CD14-positive monocyte (primary cell): ENCODE measurements around the gene PLSCR4. TPM values are rescaled to one million over a fixed set of nuclear protein-coding genes. Genes with fewer than 3 reads are reported as not detected.
"Not testable (repeated sequence)": the region's sequence is repeated elsewhere in the genome, so short reads cannot be mapped to it uniquely, and the experiment has no call there.

Experiments
- DNase-seq, 3 donors: peaks; one replicate each; pipeline ENCODE4 v3.0.0-alpha.2; 2011 to 2022
- H2AFZ ChIP-seq: 2 replicates; pipeline ENCODE4 v1.6.0; 2012; ENCODE audit warnings: mild to moderate bottlenecking, low read depth, low read length, inconsistent platforms; ENCODE audit not compliant: insufficient read depth, poor library complexity, severe bottlenecking
- H3K27ac ChIP-seq, 2 donors: 1 replicate in 1 of 2; 2 replicates in 1 of 2; pipeline ENCODE4 v1.5.1; 2012 to 2013; ENCODE audit warnings: low read length in 2 of 2, control low read depth in 1 of 2, inconsistent platforms in 1 of 2, low read depth in 1 of 2, mild to moderate bottlenecking in 1 of 2
- H3K27me3 ChIP-seq, 2 donors: one replicate each; pipeline versions ENCODE4 v1.6.0 to v1.6.1; 2011 to 2013; ENCODE audit warnings: low read length in 2 of 2; ENCODE audit not compliant: control insufficient read depth in 2 of 2, insufficient read depth in 2 of 2
- H3K36me3 ChIP-seq, 2 donors: replicated peaks in 1 of 2; 1 replicate in 1 of 2; 2 replicates in 1 of 2; pipeline versions ENCODE4 v1.5.1 to v1.6.1; 2012 to 2013; ENCODE audit warnings: low read length in 2 of 2, control low read depth in 1 of 2, inconsistent platforms in 1 of 2, mild to moderate bottlenecking in 1 of 2; ENCODE audit not compliant: insufficient read depth in 2 of 2, control insufficient read depth in 1 of 2
- H3K4me1 ChIP-seq, 2 donors: 1 replicate in 1 of 2; 2 replicates in 1 of 2; pipeline versions ENCODE4 v1.5.1 to v1.6.1; 2012 to 2013; ENCODE audit warnings: low read length in 2 of 2, control low read depth in 1 of 2, inconsistent platforms in 1 of 2, mild to moderate bottlenecking in 1 of 2, moderate library complexity in 1 of 2; ENCODE audit not compliant: insufficient read depth in 2 of 2, control insufficient read depth in 1 of 2
- H3K4me2 ChIP-seq: replicated peaks from 2 replicates; pipeline ENCODE3; 2012; ENCODE audit warnings: low read length, moderate library complexity, mild to moderate bottlenecking; ENCODE audit not compliant: poor library complexity, severe bottlenecking; ENCODE audit errors: extremely low read depth
- H3K4me3 ChIP-seq, 3 experiments: fragments of 200-600 bp in 1 of 3; sonication (generic) in 1 of 3; replicated peaks in 1 of 3; 1 replicate in 2 of 3; 2 replicates in 1 of 3; pipeline ENCODE4 v1.5.1; 2011 to 2013; ENCODE audit warnings: low read length in 3 of 3, mild to moderate bottlenecking in 3 of 3, control low read depth in 2 of 3, low read depth in 2 of 3, inconsistent platforms in 1 of 3, moderate library complexity in 1 of 3
- H3K79me2 ChIP-seq: 2 replicates; pipeline ENCODE4 v1.6.0; 2012; ENCODE audit warnings: mild to moderate bottlenecking, control low read depth, inconsistent platforms, low read length, moderate library complexity; ENCODE audit not compliant: insufficient read depth
- H3K9ac ChIP-seq: 2 replicates; pipeline ENCODE4 v1.6.0; 2017; ENCODE audit warnings: low read length, mild to moderate bottlenecking; ENCODE audit not compliant: insufficient read depth, poor library complexity, severe bottlenecking
- H3K9me3 ChIP-seq, 2 donors: replicated peaks in 1 of 2; 1 replicate in 1 of 2; 2 replicates in 1 of 2; pipeline versions ENCODE4 v1.5.1 to v1.6.1; 2012 to 2013; ENCODE audit warnings: low read length in 2 of 2, control low read depth in 1 of 2; ENCODE audit not compliant: control insufficient read depth in 1 of 2, insufficient read depth in 1 of 2
- H4K20me1 ChIP-seq: 2 replicates; pipeline ENCODE4 v1.6.0; 2012; ENCODE audit warnings: mild to moderate bottlenecking, low read length, control low read depth, moderate library complexity; ENCODE audit not compliant: insufficient read depth
- H3K27ac Mint-ChIP-seq, 7 donors: one replicate each; pipeline ENCODE4 v1.8.0; 2020; ENCODE audit warnings: mild to moderate bottlenecking in 7 of 7, mixed read lengths in 7 of 7, moderate library complexity in 6 of 7, inconsistent platforms in 2 of 7
- H3K27me3 Mint-ChIP-seq, 3 donors: one replicate each; pipeline ENCODE4 v1.8.0; 2021 to 2022; ENCODE audit warnings: low read depth in 3 of 3, mild to moderate bottlenecking in 3 of 3, mixed read lengths in 3 of 3, moderate library complexity in 3 of 3, inconsistent platforms in 1 of 3
- H3K36me3 Mint-ChIP-seq, 2 donors: one replicate each; pipeline ENCODE4 v1.8.0; 2020; ENCODE audit warnings: mixed read lengths in 2 of 2, inconsistent platforms in 1 of 2, mild to moderate bottlenecking in 1 of 2
- H3K4me1 Mint-ChIP-seq: one replicate; pipeline ENCODE4 v1.8.0; 2020; ENCODE audit warnings: mild to moderate bottlenecking, mixed read lengths
- H3K4me3 Mint-ChIP-seq, 2 donors: one replicate each; pipeline ENCODE4 v1.8.0; 2020; ENCODE audit warnings: mild to moderate bottlenecking in 2 of 2, mixed read lengths in 2 of 2, moderate library complexity in 1 of 2
- H3K9me3 Mint-ChIP-seq, 7 donors: one replicate each; pipeline ENCODE4 v1.8.0; 2020 to 2022; ENCODE audit warnings: mixed read lengths in 7 of 7, mild to moderate bottlenecking in 6 of 7, moderate library complexity in 6 of 7, inconsistent platforms in 2 of 7
- WGBS: methylation state at CpG from one replicate; pipeline ENCODE4 v1.1.5; 2013; ENCODE audit warnings: missing lambda C conversion rate; ENCODE audit not compliant: insufficient coverage; 5-methylcytosine and 5-hydroxymethylcytosine counted together
- intact Hi-C, 2 donors: fragments of 100-400 bp; cut with micrococcal nuclease; formaldehyde crosslinking; loops; one replicate each; pipeline versions ENCODE4 v1.15.0 to v1.15.1; 2023
- polyA plus RNA-seq, 3 donors: library from polyadenylated mRNA; depleted of rRNA in 1 of 3; unstranded in 2 of 3; stranded (reverse) in 1 of 3; fragments of 300-500 nt in 2 of 3; fragments of >200 nt in 1 of 3; fragmentation: Illumina TruSeq in 2 of 3; gene quantifications; 1 replicate in 2 of 3; 2 replicates in 1 of 3; pipeline ENCODE4 v1.2.3, GENCODE V29; 2012 to 2021
- TF ChIP-seq, protein P1 (sequence below): fragments of 200-600 bp; IDR thresholded peaks from one replicate; pipeline ENCODE4 v1.8.0; 2022; ENCODE audit warnings: antibody characterized with exemption, mild to moderate bottlenecking

PLSCR4 gene
- polyA plus RNA-seq, 3 donors, result 0.05 TPM; not detected in 2

- intact Hi-C loops, result loop anchor here in 1 of 2 donors (10.0 kb wide), 1 partner anchor 357 kb away; no protein-coding TSS in a partner anchor
Measured at GRCh38 chr3:146227486-146227885, 23.4 kb downstream of the PLSCR4 start.

DNA sequence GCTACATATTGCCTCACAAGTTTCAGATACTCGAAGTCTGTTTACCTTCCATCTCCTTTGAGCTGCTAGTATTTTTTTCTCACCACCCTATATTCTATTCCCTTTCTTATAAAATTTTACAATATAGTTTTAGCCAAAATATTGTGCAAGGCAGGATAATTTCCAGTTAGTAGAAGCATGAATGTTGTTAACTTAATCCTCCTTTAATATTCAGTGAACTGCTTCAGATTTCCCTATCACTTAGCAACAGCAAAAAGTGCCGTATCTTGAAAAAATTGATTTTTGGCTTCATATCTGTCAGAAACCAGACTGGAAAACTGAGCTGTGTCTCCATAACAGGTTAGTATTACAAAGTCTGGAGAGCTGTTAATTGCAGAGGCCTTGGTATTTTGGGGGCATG is 24.0 kb downstream of the PLSCR4 start:
- Mint-ChIP-seq H3K27ac (no peak overlapping the region), H3K27me3 (peaks cover 0 to 3% (median 0%) of the 10 kb centered on the region in 3 donors), H3K4me1 (no peaks in the 10 kb centered on the region), H3K9me3 (peaks cover 3 to 9% (median 6%) of the 10 kb centered on the region in 7 donors), H3K36me3 (no peaks in the 10 kb centered on the region), H3K4me3 (no peak overlapping the region)
- Histone ChIP-seq H3K79me2 (no peaks in the 10 kb centered on the region), H3K36me3 (no peaks in the 10 kb centered on the region), H3K9ac (no peak overlapping the region), H3K27me3 (no peaks in the 10 kb centered on the region), H3K27ac (no peak overlapping the region), H3K9me3 (peaks cover 0 to 7% of the 10 kb centered on the region in 2 donors), H3K4me2 (no peak overlapping the region), H3K4me1 (no peaks in the 10 kb centered on the region), H3K4me3 (no peak overlapping the region), H2AFZ (no peak overlapping the region), H4K20me1 (no peaks in the 10 kb centered on the region)
- intact Hi-C loops, result loop anchor here in 1 of 2 donors (10.0 kb wide), 1 partner anchor 358 kb away; no protein-coding TSS in a partner anchor
- 100% methylated on average over 1 of the region's 2 CpGs for WGBS
- TF ChIP-seq, protein P1, sequence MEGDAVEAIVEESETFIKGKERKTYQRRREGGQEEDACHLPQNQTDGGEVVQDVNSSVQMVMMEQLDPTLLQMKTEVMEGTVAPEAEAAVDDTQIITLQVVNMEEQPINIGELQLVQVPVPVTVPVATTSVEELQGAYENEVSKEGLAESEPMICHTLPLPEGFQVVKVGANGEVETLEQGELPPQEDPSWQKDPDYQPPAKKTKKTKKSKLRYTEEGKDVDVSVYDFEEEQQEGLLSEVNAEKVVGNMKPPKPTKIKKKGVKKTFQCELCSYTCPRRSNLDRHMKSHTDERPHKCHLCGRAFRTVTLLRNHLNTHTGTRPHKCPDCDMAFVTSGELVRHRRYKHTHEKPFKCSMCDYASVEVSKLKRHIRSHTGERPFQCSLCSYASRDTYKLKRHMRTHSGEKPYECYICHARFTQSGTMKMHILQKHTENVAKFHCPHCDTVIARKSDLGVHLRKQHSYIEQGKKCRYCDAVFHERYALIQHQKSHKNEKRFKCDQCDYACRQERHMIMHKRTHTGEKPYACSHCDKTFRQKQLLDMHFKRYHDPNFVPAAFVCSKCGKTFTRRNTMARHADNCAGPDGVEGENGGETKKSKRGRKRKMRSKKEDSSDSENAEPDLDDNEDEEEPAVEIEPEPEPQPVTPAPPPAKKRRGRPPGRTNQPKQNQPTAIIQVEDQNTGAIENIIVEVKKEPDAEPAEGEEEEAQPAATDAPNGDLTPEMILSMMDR, result no peak
- no peak for DNase-seq

More at GRCh38 chr3:146227486-146227885, 23.4 kb downstream of the PLSCR4 start:
- Histone ChIP-seq H3K79me2 (no peaks in the 10 kb centered on the region), H3K4me1 (no peaks in the 10 kb centered on the region), H2AFZ (no peak overlapping the region), H3K27me3 (no peaks in the 10 kb centered on the region), H3K9ac (no peak overlapping the region), H4K20me1 (no peaks in the 10 kb centered on the region), H3K27ac (no peak overlapping the region), H3K9me3 (peaks cover 0 to 7% of the 10 kb centered on the region in 2 donors), H3K4me3 (no peak overlapping the region), H3K36me3 (no peaks in the 10 kb centered on the region), H3K4me2 (no peak overlapping the region)
- Mint-ChIP-seq H3K27me3 (peaks cover 0 to 3% (median 0%) of the 10 kb centered on the region in 3 donors), H3K4me1 (no peaks in the 10 kb centered on the region), H3K9me3 (peaks cover 3 to 11% (median 6%) of the 10 kb centered on the region in 7 donors), H3K36me3 (no peaks in the 10 kb centered on the region), H3K4me3 (no peak overlapping the region), H3K27ac (no peak overlapping the region)
- TF ChIP-seq, protein P1, result no peak
- no CpG with 5 or more reads among the region's 1 CpG for WGBS
- no peak for DNase-seq

GRCh38 chr3:146225458-146225857 is 25.4 kb downstream of the PLSCR4 start:
- not testable (repeated sequence) for H3K4me1 Mint-ChIP-seq
- intact Hi-C loops, result loop anchor here in 1 of 2 donors (10.0 kb wide), 1 partner anchor 359 kb away; no protein-coding TSS in a partner anchor

More at GRCh38 chr3:146225458-146225857, 25.4 kb downstream of the PLSCR4 start:
- H3K36me3 Mint-ChIP-seq, H3K4me2 ChIP-seq, H3K79me2 ChIP-seq, H3K9me3 Mint-ChIP-seq, H3K9me3 ChIP-seq, H3K4me3 ChIP-seq, DNase-seq, H3K36me3 ChIP-seq, H3K4me3 Mint-ChIP-seq, H3K27ac Mint-ChIP-seq, H3K27me3 Mint-ChIP-seq, H3K27me3 ChIP-seq, H3K27ac ChIP-seq, H2AFZ ChIP-seq, H3K4me1 ChIP-seq, H3K9ac ChIP-seq, H4K20me1 ChIP-seq: not testable (repeated sequence)
- 97% methylated on average over 20 of the region's 25 CpGs for WGBS
